ENCODE measurements around the gene CCR1.

Gene CCR1

DNA sequence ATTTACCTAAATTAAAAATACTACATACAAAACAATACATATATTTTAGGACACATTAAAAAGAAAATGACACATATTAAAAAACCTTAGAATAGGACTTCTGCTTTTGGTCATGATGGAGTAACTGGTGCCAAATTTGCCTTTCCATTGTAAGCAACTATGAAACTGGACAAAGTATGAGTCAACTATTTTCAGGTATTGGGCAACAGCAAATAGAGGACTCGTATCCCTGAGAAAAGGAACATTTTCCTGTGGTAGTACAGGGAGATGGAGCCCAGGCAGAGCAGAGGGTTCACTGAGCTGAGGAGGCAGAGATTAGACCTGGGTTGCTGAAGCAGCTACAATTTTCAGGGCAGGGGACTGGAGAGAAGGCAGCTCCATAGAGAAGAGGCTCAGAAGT, 14.7 kb downstream of the CCR1 start:
- no peak overlapping the region for H3K14ac ChIP-seq (ENCODE audit: low read length)
- H3K79me2 ChIP-seq (ENCODE audit: control insufficient read depth, insufficient read depth, low read length, poor library complexity), result no peaks in the 10 kb centered on the region
- H2BK12ac ChIP-seq (ENCODE audit: low read length), result no peak overlapping the region
- H3K4ac ChIP-seq (ENCODE audit: low read depth, low read length), result no peak overlapping the region
- no peak overlapping the region for H3K4me3 ChIP-seq (ENCODE audit: low read depth, low read length)
- H3K23ac ChIP-seq (ENCODE audit: low read length), result no peak overlapping the region
- no peaks in the 10 kb centered on the region for H3K27me3 ChIP-seq (ENCODE audit: insufficient read depth, low read length)
- no peak overlapping the region for H2BK120ac ChIP-seq (ENCODE audit: insufficient read depth, low read length, poor library complexity)
- H4K12ac ChIP-seq (ENCODE audit: low read depth, low read length), result no peak overlapping the region
- no peak overlapping the region for H2AFZ ChIP-seq (ENCODE audit: insufficient read depth, low read length, poor library complexity)
- no peak overlapping the region for H4K8ac ChIP-seq (ENCODE audit: low read depth, low read length)
- H3K4me2 ChIP-seq (ENCODE audit: low read length), result no peak overlapping the region
- no peaks in the 10 kb centered on the region for H3K4me1 ChIP-seq (ENCODE audit: control insufficient read depth in 1 of 2, insufficient read depth in 2 of 2, low read length in 2 of 2)
- no peak overlapping the region for H3K18ac ChIP-seq (ENCODE audit: low read length)
- H4K91ac ChIP-seq (ENCODE audit: low read depth, low read length), result peak overlapping the region; percentile 7
- peak in 1 of 2 donors; percentile 70 for DNase-seq
- no CpG with 5 or more reads among the region's 1 CpG for WGBS (ENCODE audit: extremely low coverage, insufficient coverage, insufficient read length)
- no peaks in the 10 kb centered on the region for H3K79me1 ChIP-seq (ENCODE audit: low read length)
- no peak overlapping the region for H2BK5ac ChIP-seq (ENCODE audit: low read depth, low read length, poor library complexity)
- H3K9me3 ChIP-seq (ENCODE audit: insufficient read depth, low read depth, low read length), result peaks cover 8% of the 10 kb centered on the region
- H3K9ac ChIP-seq (ENCODE audit: low read length), result no peak overlapping the region
- H3K27ac ChIP-seq (ENCODE audit: low read depth, low read length), result no peak overlapping the region
- H2AK5ac ChIP-seq (ENCODE audit: low read length), result no peak overlapping the region
- H3K36me3 ChIP-seq (ENCODE audit: control insufficient read depth in 1 of 2, insufficient read depth in 2 of 2, low read length in 2 of 2), result peaks cover 0 to 2% of the 10 kb centered on the region in 2 experiments

DNA sequence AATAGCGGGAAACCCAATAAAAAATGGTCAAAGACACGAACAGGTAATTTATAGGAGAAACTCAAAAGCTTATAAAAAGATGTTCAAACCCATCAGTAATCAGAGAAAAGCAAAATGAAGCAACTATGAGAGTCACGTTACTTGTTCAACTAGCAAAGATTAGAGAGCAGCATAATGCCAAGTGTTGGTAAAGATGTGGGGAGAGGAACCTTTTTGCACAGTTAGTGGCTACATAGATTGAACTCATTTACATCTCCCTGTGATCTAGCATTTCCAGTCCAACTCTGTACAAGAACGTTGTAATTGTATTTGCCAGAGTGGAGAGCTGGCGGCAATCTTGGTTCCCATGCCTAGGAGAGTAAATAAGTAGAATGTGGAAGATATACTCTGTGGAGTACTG, 15.2 kb downstream of the CCR1 start:
- no peaks in the 10 kb centered on the region for H3K27me3 ChIP-seq (ENCODE audit: insufficient read depth, low read length)
- no peak overlapping the region for H3K23ac ChIP-seq (ENCODE audit: low read length)
- no peak overlapping the region for H4K91ac ChIP-seq (ENCODE audit: low read depth, low read length)
- no peak overlapping the region for H3K18ac ChIP-seq (ENCODE audit: low read length)
- H2BK5ac ChIP-seq (ENCODE audit: low read depth, low read length, poor library complexity), result no peak overlapping the region
- H3K14ac ChIP-seq (ENCODE audit: low read length), result no peak overlapping the region
- no peak overlapping the region for H4K8ac ChIP-seq (ENCODE audit: low read depth, low read length)
- no peak for DNase-seq
- no peak overlapping the region for H3K27ac ChIP-seq (ENCODE audit: low read depth, low read length)
- no peak overlapping the region for H3K4ac ChIP-seq (ENCODE audit: low read depth, low read length)
- no peak overlapping the region for H2AK5ac ChIP-seq (ENCODE audit: low read length)
- H3K4me3 ChIP-seq (ENCODE audit: low read depth, low read length), result no peak overlapping the region
- H3K9ac ChIP-seq (ENCODE audit: low read length), result no peak overlapping the region
- H2BK120ac ChIP-seq (ENCODE audit: insufficient read depth, low read length, poor library complexity), result no peak overlapping the region
- no peak overlapping the region for H2AFZ ChIP-seq (ENCODE audit: insufficient read depth, low read length, poor library complexity)
- no peak overlapping the region for H4K12ac ChIP-seq (ENCODE audit: low read depth, low read length)
- H2BK12ac ChIP-seq (ENCODE audit: low read length), result no peak overlapping the region
- H3K79me2 ChIP-seq (ENCODE audit: control insufficient read depth, insufficient read depth, low read length, poor library complexity), result no peaks in the 10 kb centered on the region
- WGBS (ENCODE audit: extremely low coverage, insufficient coverage, insufficient read length), result no CpG with 5 or more reads among the region's 5 CpGs
- peaks cover 8% of the 10 kb centered on the region for H3K9me3 ChIP-seq (ENCODE audit: insufficient read depth, low read depth, low read length)
- H3K4me2 ChIP-seq (ENCODE audit: low read length), result no peak overlapping the region
- peaks cover 0 to 2% of the 10 kb centered on the region in 2 experiments for H3K36me3 ChIP-seq (ENCODE audit: control insufficient read depth in 1 of 2, insufficient read depth in 2 of 2, low read length in 2 of 2)
- H3K79me1 ChIP-seq (ENCODE audit: low read length), result no peaks in the 10 kb centered on the region
- H3K4me1 ChIP-seq (ENCODE audit: control insufficient read depth in 1 of 2, insufficient read depth in 2 of 2, low read length in 2 of 2), result peaks cover 0 to 1% of the 10 kb centered on the region in 2 experiments

DNA sequence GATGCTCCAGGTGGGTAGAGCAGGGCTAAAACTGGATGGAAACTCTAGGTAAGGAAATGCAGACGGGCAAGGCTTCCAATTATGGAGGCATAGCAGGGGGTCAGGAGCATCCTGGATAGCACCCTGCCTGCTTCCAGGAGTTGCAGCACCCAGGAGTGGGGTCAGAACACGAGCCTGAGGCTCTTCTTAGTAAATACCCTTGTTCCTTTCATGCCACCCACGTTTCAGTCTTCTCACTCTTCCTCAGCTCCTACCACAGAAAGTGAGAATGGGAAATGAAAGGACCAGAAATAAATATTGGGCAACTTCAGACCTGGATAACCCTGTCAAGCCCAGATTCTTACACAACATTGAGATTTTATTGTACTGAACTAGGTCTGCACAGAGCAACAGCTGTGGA, 16.4 kb downstream of the CCR1 start:
- Histone ChIP-seq H3K14ac (ENCODE audit: low read length) (no peak overlapping the region), H3K27ac (ENCODE audit: low read depth, low read length) (no peak overlapping the region), H3K4me1 (ENCODE audit: control insufficient read depth in 1 of 2, insufficient read depth in 2 of 2, low read length in 2 of 2) (peaks cover 0 to 2% of the 10 kb centered on the region in 2 experiments), H3K4ac (ENCODE audit: low read depth, low read length) (no peak overlapping the region), H3K27me3 (ENCODE audit: insufficient read depth, low read length) (no peaks in the 10 kb centered on the region), H3K4me2 (ENCODE audit: low read length) (no peak overlapping the region), H3K4me3 (ENCODE audit: low read depth, low read length) (no peak overlapping the region), H2BK5ac (ENCODE audit: low read depth, low read length, poor library complexity) (no peak overlapping the region), H2BK120ac (ENCODE audit: insufficient read depth, low read length, poor library complexity) (no peak overlapping the region), H3K79me1 (ENCODE audit: low read length) (no peaks in the 10 kb centered on the region), H2AK5ac (ENCODE audit: low read length) (no peak overlapping the region), H3K9ac (ENCODE audit: low read length) (no peak overlapping the region), H3K18ac (ENCODE audit: low read length) (no peak overlapping the region), H2AFZ (ENCODE audit: insufficient read depth, low read length, poor library complexity) (no peak overlapping the region), H3K9me3 (ENCODE audit: insufficient read depth, low read depth, low read length) (peaks cover 8% of the 10 kb centered on the region), H4K8ac (ENCODE audit: low read depth, low read length) (no peak overlapping the region), H3K79me2 (ENCODE audit: control insufficient read depth, insufficient read depth, low read length, poor library complexity) (no peaks in the 10 kb centered on the region), H2BK12ac (ENCODE audit: low read length) (no peak overlapping the region), H3K36me3 (ENCODE audit: control insufficient read depth in 1 of 2, insufficient read depth in 2 of 2, low read length in 2 of 2) (peaks cover 0 to 2% of the 10 kb centered on the region in 2 experiments), H4K12ac (ENCODE audit: low read depth, low read length) (no peak overlapping the region), H4K91ac (ENCODE audit: low read depth, low read length) (no peak overlapping the region), H3K23ac (ENCODE audit: low read length) (no peak overlapping the region)
- DNase-seq, result no peak
- WGBS (ENCODE audit: extremely low coverage, insufficient coverage, insufficient read length), result no CpG with 5 or more reads among the region's 3 CpGs

DNA sequence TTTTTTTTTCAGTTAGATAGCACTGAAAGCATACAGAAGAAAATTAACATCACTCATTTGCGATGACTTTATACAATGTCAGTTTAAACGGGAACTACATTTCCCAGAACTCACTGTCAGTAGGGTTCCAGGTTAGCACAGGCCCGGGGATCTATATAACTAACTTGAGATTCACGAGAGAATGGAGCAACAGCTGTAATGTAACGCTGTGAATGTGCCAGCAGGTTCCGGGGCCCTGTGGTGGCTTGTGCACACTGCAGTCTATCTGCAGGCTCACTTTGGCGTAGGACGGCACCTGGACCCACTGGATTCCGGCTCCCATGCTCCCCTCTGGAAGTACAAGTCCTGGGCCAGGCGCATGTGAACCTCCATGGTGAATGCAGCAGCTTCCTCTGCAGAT, 19.4 kb downstream of the CCR1 start:
- DNase-seq, result no peak
- H3K9ac ChIP-seq (ENCODE audit: low read length), result no peak overlapping the region
- no peak overlapping the region for H3K18ac ChIP-seq (ENCODE audit: low read length)
- WGBS (ENCODE audit: extremely low coverage, insufficient coverage, insufficient read length), result no CpG with 5 or more reads among the region's 10 CpGs
- peak overlapping the region; percentile 23 for H4K91ac ChIP-seq (ENCODE audit: low read depth, low read length)
- no peaks in the 10 kb centered on the region for H3K27me3 ChIP-seq (ENCODE audit: insufficient read depth, low read length)
- no peak overlapping the region for H3K14ac ChIP-seq (ENCODE audit: low read length)
- no peaks in the 10 kb centered on the region for H3K79me2 ChIP-seq (ENCODE audit: control insufficient read depth, insufficient read depth, low read length, poor library complexity)
- H3K9me3 ChIP-seq (ENCODE audit: insufficient read depth, low read depth, low read length), result peaks cover 10% of the 10 kb centered on the region
- no peak overlapping the region for H3K4me2 ChIP-seq (ENCODE audit: low read length)
- no peak overlapping the region for H2BK12ac ChIP-seq (ENCODE audit: low read length)
- H3K4ac ChIP-seq (ENCODE audit: low read depth, low read length), result no peak overlapping the region
- peaks cover 0 to 2% of the 10 kb centered on the region in 2 experiments for H3K36me3 ChIP-seq (ENCODE audit: control insufficient read depth in 1 of 2, insufficient read depth in 2 of 2, low read length in 2 of 2)
- H4K8ac ChIP-seq (ENCODE audit: low read depth, low read length), result no peak overlapping the region
- H3K27ac ChIP-seq (ENCODE audit: low read depth, low read length), result no peak overlapping the region
- H2BK5ac ChIP-seq (ENCODE audit: low read depth, low read length, poor library complexity), result no peak overlapping the region
- no peak overlapping the region for H2AK5ac ChIP-seq (ENCODE audit: low read length)
- H4K12ac ChIP-seq (ENCODE audit: low read depth, low read length), result no peak overlapping the region
- no peak overlapping the region for H2AFZ ChIP-seq (ENCODE audit: insufficient read depth, low read length, poor library complexity)
- no peak overlapping the region for H2BK120ac ChIP-seq (ENCODE audit: insufficient read depth, low read length, poor library complexity)
- H3K4me1 ChIP-seq (ENCODE audit: control insufficient read depth in 1 of 2, insufficient read depth in 2 of 2, low read length in 2 of 2), result peaks cover 0 to 2% of the 10 kb centered on the region in 2 experiments
- no peaks in the 10 kb centered on the region for H3K79me1 ChIP-seq (ENCODE audit: low read length)
- H3K23ac ChIP-seq (ENCODE audit: low read length), result no peak overlapping the region
- no peak overlapping the region for H3K4me3 ChIP-seq (ENCODE audit: low read depth, low read length)

Data from trophoblast cell (in vitro differentiated cells and primary cell).